Kidney (tissue), 14 donors: ENCODE results near the gene SNX27. TPM values are rescaled to one million over a fixed set of nuclear protein-coding genes. Genes with fewer than 3 reads are reported as not detected.

Source experiments
- DNase-seq, 5 donors: peaks; one replicate each; pipeline ENCODE4 v3.0.0-alpha.2; 2013 to 2020
- FAIRE-seq: peaks from 2 replicates; lab custom pipeline; 2012; peaks lifted over from hg19 to GRCh38; lab: Jason Lieb, UNC
- H3K27ac ChIP-seq, 2 donors: one replicate each; pipeline ENCODE4 v1.7.0; 2013; ENCODE audit warnings: low read depth in 2 of 2, low read length in 2 of 2, inconsistent platforms in 1 of 2
- H3K27me3 ChIP-seq: one replicate; pipeline ENCODE4 v1.7.1; 2013; ENCODE audit warnings: low read length, inconsistent platforms; ENCODE audit not compliant: control insufficient read depth, insufficient read depth
- H3K36me3 ChIP-seq, 3 donors: one replicate each; pipeline versions ENCODE4 v1.7.0 to v1.7.1; 2013; ENCODE audit warnings: low read length in 3 of 3, control low read depth in 1 of 3, inconsistent platforms in 1 of 3; ENCODE audit not compliant: insufficient read depth in 3 of 3, control insufficient read depth in 2 of 3
- H3K4me1 ChIP-seq, 3 donors: one replicate each; pipeline versions ENCODE4 v1.7.0 to v1.7.1; 2013; ENCODE audit warnings: low read length in 3 of 3, inconsistent platforms in 1 of 3, low read depth in 1 of 3; ENCODE audit not compliant: control insufficient read depth in 2 of 3, insufficient read depth in 2 of 3
- H3K4me3 ChIP-seq, 3 donors: one replicate each; pipeline versions ENCODE4 v1.7.0 to v1.8.1; 2013; ENCODE audit warnings: low read length in 3 of 3, control low read depth in 1 of 3, inconsistent platforms in 1 of 3
- H3K9ac ChIP-seq, 3 donors: one replicate each; pipeline versions ENCODE4 v1.7.0 to v1.7.1; 2013; ENCODE audit warnings: low read length in 3 of 3, control low read depth in 1 of 3, inconsistent platforms in 1 of 3
- H3K9me3 ChIP-seq, 3 donors: one replicate each; pipeline versions ENCODE4 v1.7.0 to v1.7.1; 2013; ENCODE audit warnings: low read length in 3 of 3, control low read depth in 1 of 3, inconsistent platforms in 1 of 3; ENCODE audit not compliant: control insufficient read depth in 2 of 3, insufficient read depth in 1 of 3
- intact Hi-C: fragments of 100-400 bp; cut with DNase I; formaldehyde crosslinking; loops from one replicate; pipeline ENCODE4 v1.11.1; 2022
- polyA plus RNA-seq: library from polyadenylated mRNA; stranded (reverse); fragments of 350-450 nt; fragmentation: Illumina TruSeq; extraction: RNeasy Lipid Tissue Mini Kit (QIAGEN cat#74804); gene quantifications from one replicate; pipeline ENCODE4 v1.2.3, GENCODE V29; 2014; ENCODE audit warnings: low read depth, low replicate concordance; ENCODE audit not compliant: insufficient read depth
- total RNA-seq: library from RNA; stranded (reverse); fragmentation: NEBNext Ultra II Directional; extraction: Animal tissue kit (Norgen Biotek cat#: 25700); gene quantifications from one replicate; pipeline ENCODE4 v1.2.1, GENCODE V29; 2021
- TF ChIP-seq, protein P1 (sequence below): IDR thresholded peaks from 3 replicates; pipeline ENCODE4 v1.5.1; 2012; ENCODE audit warnings: mild to moderate bottlenecking, moderate library complexity, borderline replicate concordance; ENCODE audit not compliant: insufficient read depth; ENCODE audit errors: extremely low read depth
- donor health status: control.
- donor health status: control.
- donor health status: control.
- donor health status: control.
- donor health status: control.
- donor health status: DM: yes; HTN: yes; CAD: no.
- donor health status: Normal renal cell carcinoma (clear cell type).

The SNX27 gene
- total and polyA plus RNA-seq, 2 donors from 2014 or later, result 13.5 to 46.3 TPM

DNA sequence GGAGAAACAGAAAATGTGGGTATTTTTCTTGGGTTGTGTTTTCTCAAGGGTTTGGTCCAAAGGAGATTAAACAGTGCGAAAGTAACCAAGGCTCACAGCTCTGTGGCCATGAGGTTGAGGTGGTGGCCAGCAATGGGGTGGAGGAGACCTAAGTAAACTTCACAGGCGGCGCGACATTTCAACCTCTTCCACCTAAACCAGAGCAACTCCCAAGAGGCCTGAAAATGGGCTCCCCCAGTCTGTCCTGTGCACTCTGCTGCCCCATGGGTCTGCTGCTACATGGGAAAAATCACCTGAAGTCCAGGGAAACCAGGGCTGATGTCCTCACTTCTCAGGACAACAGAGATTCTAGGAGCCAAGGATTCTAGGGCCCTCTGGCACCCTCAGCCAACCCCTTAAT, 92.4 kb downstream of the SNX27 start:
- FAIRE-seq (no peak), DNase-seq (no peak)
- Histone ChIP-seq H3K27ac (no peak overlapping the region), H3K27me3 (no peaks in the 10 kb centered on the region), H3K9ac (no peak overlapping the region), H3K36me3 (peaks cover 0 to 10% (median 0%) of the 10 kb centered on the region in 3 donors), H3K4me1 (no peaks in the 10 kb centered on the region), H3K9me3 (no peaks in the 10 kb centered on the region), H3K4me3 (no peak overlapping the region)
- intact Hi-C loops, result no loop called here
- TF ChIP-seq, protein P1, sequence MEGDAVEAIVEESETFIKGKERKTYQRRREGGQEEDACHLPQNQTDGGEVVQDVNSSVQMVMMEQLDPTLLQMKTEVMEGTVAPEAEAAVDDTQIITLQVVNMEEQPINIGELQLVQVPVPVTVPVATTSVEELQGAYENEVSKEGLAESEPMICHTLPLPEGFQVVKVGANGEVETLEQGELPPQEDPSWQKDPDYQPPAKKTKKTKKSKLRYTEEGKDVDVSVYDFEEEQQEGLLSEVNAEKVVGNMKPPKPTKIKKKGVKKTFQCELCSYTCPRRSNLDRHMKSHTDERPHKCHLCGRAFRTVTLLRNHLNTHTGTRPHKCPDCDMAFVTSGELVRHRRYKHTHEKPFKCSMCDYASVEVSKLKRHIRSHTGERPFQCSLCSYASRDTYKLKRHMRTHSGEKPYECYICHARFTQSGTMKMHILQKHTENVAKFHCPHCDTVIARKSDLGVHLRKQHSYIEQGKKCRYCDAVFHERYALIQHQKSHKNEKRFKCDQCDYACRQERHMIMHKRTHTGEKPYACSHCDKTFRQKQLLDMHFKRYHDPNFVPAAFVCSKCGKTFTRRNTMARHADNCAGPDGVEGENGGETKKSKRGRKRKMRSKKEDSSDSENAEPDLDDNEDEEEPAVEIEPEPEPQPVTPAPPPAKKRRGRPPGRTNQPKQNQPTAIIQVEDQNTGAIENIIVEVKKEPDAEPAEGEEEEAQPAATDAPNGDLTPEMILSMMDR, result no peak

DNA sequence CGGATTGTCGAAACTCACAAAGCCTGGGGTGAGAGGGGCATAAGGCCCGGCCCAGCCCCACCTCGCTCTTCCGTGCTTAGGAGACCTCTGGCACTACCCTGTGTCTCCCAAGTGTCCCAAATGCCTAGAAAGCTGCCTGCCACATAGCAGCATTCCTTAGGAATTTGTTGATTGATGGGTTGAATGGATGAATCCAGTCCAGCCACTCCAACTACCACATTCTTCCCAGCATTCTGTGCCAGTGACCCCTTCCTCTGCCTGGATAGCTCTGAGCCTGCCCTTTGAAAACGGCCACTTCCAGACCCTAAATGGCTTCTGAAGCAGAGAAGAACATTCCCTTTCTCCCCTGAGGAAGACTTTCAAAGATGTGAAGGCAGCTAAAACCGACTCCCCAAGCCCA, 93.3 kb downstream of the SNX27 start:
- H3K27ac ChIP-seq, result no peak overlapping the region
- H3K4me1 ChIP-seq, result no peaks in the 10 kb centered on the region
- TF ChIP-seq, protein P1, result no peak
- no peak for DNase-seq
- H3K4me3 ChIP-seq, result no peak overlapping the region
- intact Hi-C loops, result no loop called here
- H3K27me3 ChIP-seq, result no peaks in the 10 kb centered on the region
- no peak for FAIRE-seq
- peaks cover 0 to 8% (median 0%) of the 10 kb centered on the region in 3 donors for H3K36me3 ChIP-seq
- H3K9me3 ChIP-seq, result no peaks in the 10 kb centered on the region
- H3K9ac ChIP-seq, result no peak overlapping the region

DNA sequence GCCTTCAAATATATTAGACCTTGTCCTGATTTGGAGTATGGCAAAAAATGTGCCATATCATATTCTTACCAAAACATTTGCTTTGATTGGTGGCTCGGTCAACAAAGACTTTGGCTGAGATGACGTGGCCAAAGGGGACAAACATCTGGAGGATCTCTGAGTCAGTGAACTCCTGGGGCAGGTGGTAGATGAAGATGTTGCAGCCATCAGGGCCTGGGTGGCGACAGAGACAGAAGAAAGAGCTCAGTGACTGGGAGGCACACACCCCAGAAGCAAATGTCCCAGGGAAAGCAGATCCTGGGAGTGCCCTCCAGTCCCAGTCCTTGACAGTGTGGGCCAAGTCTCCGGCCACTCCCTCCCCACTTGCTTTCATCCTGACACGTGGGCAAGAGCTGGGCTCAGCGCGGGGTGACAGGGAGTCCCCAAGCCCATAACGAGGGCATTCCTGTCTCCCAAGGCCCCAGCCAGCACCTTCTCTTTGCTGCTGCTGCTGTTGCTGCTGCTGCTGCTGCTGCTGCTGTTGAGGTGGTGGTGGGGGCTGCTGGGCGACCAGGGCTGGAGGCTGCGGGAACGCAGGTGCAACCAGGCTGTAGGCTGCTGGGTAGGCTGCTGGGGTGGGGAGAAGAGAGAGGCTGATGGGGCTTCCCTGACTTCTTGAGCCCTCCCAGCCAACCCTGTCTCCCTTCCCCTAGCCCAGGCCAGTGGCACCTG, 94.1 kb downstream of the SNX27 start:
- H3K4me3 ChIP-seq, result no peak overlapping the region
- no peaks in the 10 kb centered on the region for H3K9me3 ChIP-seq
- FAIRE-seq (no peak), DNase-seq (no peak)
- H3K4me1 ChIP-seq, result no peaks in the 10 kb centered on the region
- H3K9ac ChIP-seq, result no peak overlapping the region
- no peaks in the 10 kb centered on the region for H3K27me3 ChIP-seq
- intact Hi-C loops, result no loop called here
- no peak overlapping the region for H3K27ac ChIP-seq
- peaks cover 0 to 6% (median 0%) of the 10 kb centered on the region in 3 donors for H3K36me3 ChIP-seq
- TF ChIP-seq, protein P1, result no peak
